ENCODE data around the gene VPS4A. TPM values are rescaled to one million over a fixed set of nuclear protein-coding genes. Genes with fewer than 3 reads are reported as not detected.

VPS4A gene
- polyA plus RNA-seq, 3 donors, result 18.2 to 25.7 (median 21.8) TPM

GRCh38 chr16:69338557-69339288, 27.6 kb downstream of the VPS4A start:
- H3K9me3 ChIP-seq (replicated peaks in 1 of 2; ENCODE audit: control insufficient read depth in 1 of 2, insufficient read depth in 1 of 2, low read length in 2 of 2), result no peaks in the 10 kb centered on the region
- H3K4me3 Mint-ChIP-seq, result peak overlapping the region; percentile 99 to 100
- no peaks in the 10 kb centered on the region for H3K9me3 Mint-ChIP-seq
- peaks cover 25% of the 10 kb centered on the region for H3K4me1 Mint-ChIP-seq
- peak overlapping the region; percentile 63 to 87 for H3K27ac ChIP-seq (ENCODE audit: low read depth in 1 of 2, low read length in 2 of 2)
- peak overlapping the region; percentile 80 to 93 (median 88) for H3K4me3 ChIP-seq (replicated peaks in 1 of 3; ENCODE audit: low read depth in 2 of 3, low read length in 3 of 3)
- H3K27ac Mint-ChIP-seq, result peak overlapping the region; percentile 80 to 95 (median 86)
- peak overlapping the region; percentile 89 for H2AFZ ChIP-seq (ENCODE audit: insufficient read depth, low read depth, low read length, poor library complexity, severe bottlenecking)
- H4K20me1 ChIP-seq (ENCODE audit: insufficient read depth, low read length), result no peaks in the 10 kb centered on the region
- DNase-seq, result no peak
- peaks cover 0 to 3% (median 0%) of the 10 kb centered on the region in 3 donors for H3K27me3 Mint-ChIP-seq (ENCODE audit: low read depth in 3 of 3)
- H3K9ac ChIP-seq (ENCODE audit: insufficient read depth, low read length, poor library complexity, severe bottlenecking), result peak overlapping the region; percentile 84
- TF ChIP-seq CTCF (IDR thresholded peaks at IDR 0.05), result no peak
- peaks cover 20 to 33% of the 10 kb centered on the region in 2 donors for H3K4me1 ChIP-seq (ENCODE audit: control insufficient read depth in 1 of 2, insufficient read depth in 2 of 2, low read length in 2 of 2)
- intact Hi-C loops (cut with micrococcal nuclease), result loop anchor here (5.0 kb wide), 2 partner anchors 44 to 49 kb away; partner anchors contain the start of gene TERF2 (in 1 of the 2)
- peak overlapping the region; percentile 93 for H3K4me2 ChIP-seq (replicated peaks; ENCODE audit: extremely low read depth, low read length, poor library complexity, severe bottlenecking)
- WGBS (ENCODE audit: insufficient coverage), result 22% methylated on average over 44 of the region's 46 CpGs
- H3K36me3 ChIP-seq (replicated peaks in 1 of 2; ENCODE audit: control insufficient read depth in 1 of 2, insufficient read depth in 2 of 2, low read length in 2 of 2), result peaks cover 40 to 56% of the 10 kb centered on the region in 2 donors
- H3K36me3 Mint-ChIP-seq, result peaks cover 50 to 53% of the 10 kb centered on the region in 2 donors
- H3K79me2 ChIP-seq (ENCODE audit: insufficient read depth, low read length), result peaks cover 43% of the 10 kb centered on the region
- H3K27me3 ChIP-seq (ENCODE audit: control insufficient read depth in 2 of 2, insufficient read depth in 2 of 2, low read length in 2 of 2), result no peaks in the 10 kb centered on the region

GRCh38 chr16:69339289-69340094, 28.3 kb downstream of the VPS4A start, which contains the start of the genes COG8 and NIP7:
Gene COG8, minus strand, starts transcription at chr16:69339564. Its CDS starts 12 bp downstream, at chr16:69339552.
Gene NIP7, plus strand, starts transcription at chr16:69339772. Its CDS starts 58 bp downstream, at chr16:69339830.
- peak within 1 kb of the TSS; percentile 93 to 99 (median 96) for H3K27ac Mint-ChIP-seq
- peaks cover 42% of the 10 kb centered on the region for H3K79me2 ChIP-seq (ENCODE audit: insufficient read depth, low read length)
- peaks cover 20 to 33% of the 10 kb centered on the region in 2 donors for H3K4me1 ChIP-seq (ENCODE audit: control insufficient read depth in 1 of 2, insufficient read depth in 2 of 2, low read length in 2 of 2)
- peaks cover 25% of the 10 kb centered on the region for H3K4me1 Mint-ChIP-seq
- DNase-seq, result peak; percentile 93 to 96 (median 94)
- WGBS (ENCODE audit: insufficient coverage), result under 1% methylated on average over 72 of the region's 77 CpGs
- peak within 1 kb of the TSS; percentile 80 to 93 (median 88) for H3K4me3 ChIP-seq (replicated peaks in 1 of 3; ENCODE audit: low read depth in 2 of 3, low read length in 3 of 3)
- intact Hi-C loops (cut with micrococcal nuclease), result loop anchor here (5.0 kb wide), 2 partner anchors 43 to 48 kb away; partner anchors contain the start of gene TERF2 (in 1 of the 2)
- H2AFZ ChIP-seq (ENCODE audit: insufficient read depth, low read depth, low read length, poor library complexity, severe bottlenecking), result peak within 1 kb of the TSS; percentile 89
- peaks cover 32 to 55% of the 10 kb centered on the region in 2 donors for H3K36me3 ChIP-seq (replicated peaks in 1 of 2; ENCODE audit: control insufficient read depth in 1 of 2, insufficient read depth in 2 of 2, low read length in 2 of 2)
- H3K4me3 Mint-ChIP-seq, result peak within 1 kb of the TSS; percentile 99 to 100
- peak within 1 kb of the TSS; percentile 78 to 87 for H3K27ac ChIP-seq (ENCODE audit: low read depth in 1 of 2, low read length in 2 of 2)
- H3K27me3 ChIP-seq (ENCODE audit: control insufficient read depth in 2 of 2, insufficient read depth in 2 of 2, low read length in 2 of 2), result no peaks in the 10 kb centered on the region
- H3K9me3 Mint-ChIP-seq, result no peaks in the 10 kb centered on the region
- no peaks in the 10 kb centered on the region for H4K20me1 ChIP-seq (ENCODE audit: insufficient read depth, low read length)
- peak within 1 kb of the TSS; percentile 93 for H3K4me2 ChIP-seq (replicated peaks; ENCODE audit: extremely low read depth, low read length, poor library complexity, severe bottlenecking)
- H3K9me3 ChIP-seq (replicated peaks in 1 of 2; ENCODE audit: control insufficient read depth in 1 of 2, insufficient read depth in 1 of 2, low read length in 2 of 2), result no peaks in the 10 kb centered on the region
- TF ChIP-seq CTCF (IDR thresholded peaks at IDR 0.05), result peak; percentile 88
- peak within 1 kb of the TSS; percentile 84 for H3K9ac ChIP-seq (ENCODE audit: insufficient read depth, low read length, poor library complexity, severe bottlenecking)
- H3K27me3 Mint-ChIP-seq (ENCODE audit: low read depth in 3 of 3), result peaks cover 0 to 3% (median 0%) of the 10 kb centered on the region in 3 donors
- H3K36me3 Mint-ChIP-seq, result peaks cover 44 to 49% of the 10 kb centered on the region in 2 donors

Measured in CD14-positive monocyte (primary cell).